Stimulated activated CD8-positive, alpha-beta memory T cell treated with anti-CD3 and anti-CD28 coated beads, Interleukin-15, amount 100 ng/mL, for 4 hours (primary cell): ENCODE results near the gene NEAT1.
"Not testable (repeated sequence)": the region's sequence is repeated elsewhere in the genome, so short reads cannot be mapped to it uniquely, and the experiment has no call there.

Source experiments
- DNase-seq, 2 donors: peaks; one replicate each; pipeline ENCODE4 v3.0.0-alpha.2; 2020; ENCODE audit warnings: low read depth in 2 of 2

Gene NEAT1

GRCh38 chr11:65448418-65449105, 26.0 kb downstream of the NEAT1 start:
- no peak for DNase-seq

DNA sequence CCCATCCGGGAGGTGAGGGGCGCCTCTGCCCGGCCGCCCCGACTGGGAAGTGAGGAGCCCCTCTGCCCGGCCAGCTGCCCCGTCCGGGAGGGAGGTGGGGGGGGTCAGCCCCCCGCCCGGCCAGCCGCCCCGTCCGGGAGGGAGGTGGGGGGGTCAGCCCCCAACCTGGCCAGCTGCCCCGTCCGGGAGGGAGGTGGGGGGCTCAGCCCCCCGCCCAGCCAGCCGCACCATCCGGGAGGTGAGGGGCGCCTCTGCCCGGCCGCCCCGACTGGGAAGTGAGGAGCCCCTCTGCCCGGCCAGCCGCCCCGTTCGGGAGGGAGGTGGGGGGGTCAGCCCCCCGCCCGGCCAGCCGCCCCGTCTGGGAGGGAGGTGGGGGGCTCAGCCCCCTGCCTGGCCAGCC, 28.7 kb downstream of the NEAT1 start:
- DNase-seq: not testable (repeated sequence)

- DNase-seq: not testable (repeated sequence)
These were observed 29.7 kb downstream of the NEAT1 start for GRCh38 chr11:65452259-65452658.

- no peak for DNase-seq
These were observed 30.4 kb downstream of the NEAT1 start for GRCh38 chr11:65452806-65453490.

GRCh38 chr11:65454311-65454695, 31.7 kb downstream of the NEAT1 start:
- DNase-seq: no peak

DNA sequence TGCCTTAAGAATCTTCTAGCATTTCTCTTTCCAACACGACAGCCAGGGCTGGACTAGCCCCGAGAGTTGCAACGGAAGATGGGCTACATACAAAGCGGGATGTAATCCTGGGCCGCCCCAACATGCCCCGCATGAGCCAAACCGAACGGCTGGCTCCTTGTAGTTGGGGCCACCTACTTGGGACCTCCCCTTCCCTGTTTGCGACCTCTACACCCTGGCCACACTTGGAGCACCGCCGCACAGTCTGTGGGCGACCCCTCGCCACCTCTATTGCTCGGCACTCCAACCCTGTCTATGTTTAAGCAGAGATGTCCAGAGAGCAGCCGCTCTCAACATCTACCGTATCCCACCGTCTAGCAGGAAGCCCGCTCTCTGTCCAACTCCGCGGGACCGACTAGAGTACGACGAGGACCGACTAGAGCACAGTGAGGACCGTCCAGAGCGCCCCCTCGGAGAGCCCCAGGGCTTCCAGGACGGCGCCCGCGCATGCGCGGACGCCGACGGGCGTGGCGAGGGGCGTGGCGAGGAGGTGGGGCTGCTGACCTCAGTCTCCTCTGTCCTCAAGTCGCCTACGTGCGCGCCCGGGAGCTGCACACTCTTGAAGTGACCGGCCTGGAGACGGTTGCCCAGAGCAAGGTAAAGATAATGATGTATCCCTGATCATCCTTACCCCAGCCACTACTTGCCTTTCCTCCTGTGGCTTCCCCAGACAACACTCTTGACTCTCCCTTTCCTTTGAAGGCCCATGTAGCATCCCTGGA, 32.3 kb downstream of the NEAT1 start:
- DNase-seq: peak; percentile 56 to 61

- DNase-seq: no peak
These were observed 33.8 kb downstream of the NEAT1 start for GRCh38 chr11:65456418-65456817.

- no peak for DNase-seq
These were observed 37.0 kb downstream of the NEAT1 start for GRCh38 chr11:65459552-65459951.

- not testable (repeated sequence) for DNase-seq
These were observed 42.9 kb downstream of the NEAT1 start for GRCh38 chr11:65465471-65465870.

- DNase-seq: not testable (repeated sequence)
These were observed 44.7 kb downstream of the NEAT1 start for GRCh38 chr11:65467306-65467705.

- no peak for DNase-seq
These were observed 46.3 kb downstream of the NEAT1 start for GRCh38 chr11:65468874-65469333.

- DNase-seq: no peak
These were observed 47.9 kb downstream of the NEAT1 start for GRCh38 chr11:65470433-65471049.

DNA sequence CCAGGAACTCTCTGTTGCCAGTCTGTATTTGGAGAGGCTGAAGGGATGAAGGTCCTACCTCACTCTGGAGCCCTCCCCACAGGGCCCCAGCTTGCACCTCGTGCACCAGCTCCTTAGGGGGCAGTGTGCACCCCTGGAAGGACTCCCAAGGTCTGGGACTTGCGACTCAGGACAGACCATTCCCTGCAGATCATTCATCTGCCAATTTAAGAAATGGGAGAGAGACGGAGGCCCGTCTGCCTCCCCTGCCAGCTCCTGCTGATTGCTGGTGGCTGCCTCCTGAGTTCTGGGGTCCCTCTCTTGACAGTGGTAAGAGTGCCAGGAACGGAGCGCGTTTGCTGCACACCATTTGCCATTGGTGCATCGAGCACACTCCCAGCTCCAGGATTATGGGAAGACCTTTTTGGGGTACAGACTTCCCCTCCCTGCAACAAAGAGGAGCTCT, 48.9 kb downstream of the NEAT1 start:
- no peak for DNase-seq

DNA sequence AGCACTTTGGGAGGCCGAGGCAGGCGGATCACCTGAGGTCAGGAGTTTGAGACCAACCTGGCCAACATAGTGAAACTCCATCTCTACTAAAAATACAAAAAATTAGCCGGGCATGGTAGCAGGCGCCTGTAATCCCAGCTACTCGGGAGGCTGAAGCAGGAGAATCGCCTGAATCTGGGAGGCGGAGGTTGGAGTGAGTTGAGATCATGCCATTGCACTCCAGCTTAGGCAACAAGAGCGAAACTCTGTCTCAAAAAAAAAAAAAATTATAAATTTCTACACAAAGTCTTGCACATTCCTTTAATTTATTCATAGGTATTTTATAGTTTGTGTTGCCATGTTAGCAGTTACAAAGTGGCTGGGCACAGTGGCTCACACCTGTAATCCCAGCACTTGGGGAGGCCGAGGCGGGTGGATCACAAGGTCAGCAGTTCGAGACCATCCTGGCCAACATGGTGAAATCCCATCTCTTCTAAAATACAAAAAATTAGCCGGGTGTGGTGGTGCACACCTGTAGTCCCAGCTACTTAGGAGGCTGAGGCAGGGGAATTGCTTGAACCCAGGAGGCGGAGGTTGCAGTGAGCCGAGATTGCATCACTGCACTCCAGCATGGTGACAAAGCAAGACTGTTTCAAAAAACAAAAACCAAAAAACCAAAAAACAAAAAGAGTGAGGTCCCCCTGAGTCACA, 50.1 kb downstream of the NEAT1 start:
- not testable (repeated sequence) for DNase-seq

- no peak for DNase-seq
These were observed 50.8 kb downstream of the NEAT1 start for GRCh38 chr11:65473278-65473860.

- DNase-seq: no peak
These were observed 52.3 kb downstream of the NEAT1 start for GRCh38 chr11:65474864-65475263.

- DNase-seq: no peak
These were observed 54.1 kb downstream of the NEAT1 start for GRCh38 chr11:65476632-65477148.

DNA sequence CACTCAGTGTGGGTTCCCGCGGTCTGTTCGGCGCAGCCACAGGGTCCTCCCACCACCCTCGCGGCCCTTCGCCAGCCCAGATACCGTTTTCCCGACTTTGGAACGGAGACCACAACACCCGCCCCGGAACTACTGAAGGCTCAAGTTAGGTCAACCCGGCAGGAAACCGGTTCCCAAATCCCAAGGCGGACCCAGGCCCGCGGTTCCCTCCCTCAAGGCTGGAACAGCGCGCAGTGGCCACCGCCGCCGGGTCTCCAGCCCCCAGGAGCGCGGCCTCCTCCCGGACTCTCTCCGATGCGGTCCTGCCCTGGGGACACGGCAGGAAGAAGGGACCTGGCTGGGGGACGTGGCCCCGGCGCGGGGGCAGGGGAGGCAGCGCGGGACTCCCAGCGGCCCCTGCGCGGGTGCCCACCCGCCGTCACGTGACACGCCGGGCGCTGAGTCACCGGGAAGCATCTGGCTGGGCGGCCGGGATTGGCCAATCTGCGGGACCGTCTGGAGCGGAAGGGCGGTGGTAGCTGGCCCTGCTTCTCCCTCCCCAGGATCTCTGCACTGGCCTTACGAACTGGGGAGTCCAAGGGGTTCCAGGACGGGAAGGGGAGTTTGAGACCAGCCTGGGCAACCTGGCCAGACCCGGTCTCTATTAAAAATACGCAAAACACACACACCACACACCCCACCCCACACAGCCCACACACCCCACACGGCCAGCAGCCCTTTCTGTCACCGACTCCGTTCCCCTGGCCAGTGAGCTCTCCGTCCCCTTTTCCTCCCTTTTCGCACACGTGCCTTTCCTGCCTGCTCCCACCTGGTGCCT, 54.8 kb downstream of the NEAT1 start:
- DNase-seq: peak; percentile 85 to 86

DNA sequence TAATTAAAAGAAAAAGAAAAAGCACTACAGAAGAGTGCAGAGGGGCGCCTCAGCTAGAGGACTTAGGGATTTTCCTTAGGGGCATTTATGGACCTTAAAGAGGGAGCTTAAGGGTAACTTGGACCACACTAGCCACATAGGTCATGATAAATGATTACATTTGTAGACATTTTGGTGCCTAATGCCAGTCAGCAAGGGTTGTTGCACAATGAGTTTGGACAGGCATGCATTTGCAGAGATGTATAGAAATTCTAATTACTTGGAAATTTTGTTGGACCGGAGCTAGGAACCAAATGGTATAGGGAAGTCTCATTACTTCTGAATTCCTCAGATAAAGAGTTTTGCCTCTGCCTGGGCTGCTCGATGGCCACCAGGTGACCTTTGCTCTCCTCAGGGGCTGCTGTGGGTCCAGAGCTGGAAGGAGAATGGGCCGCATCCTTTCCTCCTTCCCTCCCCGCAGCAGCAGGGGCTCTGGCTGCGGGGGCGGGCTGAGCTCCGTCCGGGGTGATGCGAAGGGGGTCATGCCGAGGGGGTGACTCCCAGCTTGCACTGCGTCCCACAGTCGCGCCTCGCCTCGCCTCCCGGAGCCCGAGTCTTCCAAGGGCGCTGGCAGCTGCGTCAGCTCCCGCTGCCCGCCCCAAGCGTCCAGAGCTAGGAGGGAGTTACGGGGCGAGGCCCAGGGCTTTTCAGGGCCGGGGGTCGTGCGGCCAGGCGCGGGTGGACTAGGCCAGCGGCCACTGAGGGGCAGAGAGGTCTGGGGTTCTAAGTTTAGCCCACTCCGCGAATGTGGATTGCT, 56.0 kb downstream of the NEAT1 start:
- no peak for DNase-seq
